Caco-2 (cell line): ENCODE data around the gene CUEDC2. TPM values are rescaled to one million over a fixed set of nuclear protein-coding genes. Genes with fewer than 3 reads are reported as not detected.

ENCODE experiments used
- BruUV-seq: library from RNA; stranded (reverse); fragments of 400-500 nt; replicated peaks from 2 replicates; lab custom pipeline; 2021; lab: Mats Ljungman, UMichigan
- CTCF ChIA-PET: fragments of 300-600 bp; sonication (Branson Sonifier 250); formaldehyde crosslinking; loops from one replicate; lab custom pipeline; 2022; ENCODE audit warnings: antibody characterized with exemption; lab: Charles Lee
- POLR2A ChIA-PET: fragments of 300-600 bp; sonication (Branson Sonifier 250); formaldehyde crosslinking; loops from one replicate; lab custom pipeline; 2022; ENCODE audit warnings: antibody characterized with exemption; lab: Charles Lee
- DNase-seq, 2 experiments: peaks; one replicate each; pipeline versions ENCODE4 v3.0.0 to v3.0.0-alpha.2; 2020 to 2022
- H3K27me3 ChIP-seq: replicated peaks from 2 replicates; pipeline ENCODE4 v1.6.0; 2011; ENCODE audit warnings: low read length; ENCODE audit not compliant: control insufficient read depth, insufficient read depth
- H3K36me3 ChIP-seq: 2 replicates; pipeline ENCODE4 v1.5.1; 2011; ENCODE audit warnings: low read length; ENCODE audit not compliant: control insufficient read depth, insufficient read depth
- H3K4me1 ChIP-seq: fragments of 250-450 bp; sonication (Bioruptor Pico); 2 replicates; pipeline ENCODE4 v1.5.1; 2020; ENCODE audit warnings: mild to moderate bottlenecking
- H3K4me3 ChIP-seq: 2 replicates; pipeline ENCODE4 v1.5.1; 2011; ENCODE audit warnings: low read depth, mild to moderate bottlenecking, control low read depth, low read length
- H3K9me3 ChIP-seq: fragments of 250-450 bp; sonication (Bioruptor Pico); 2 replicates; pipeline ENCODE4 v1.5.1; 2020; ENCODE audit warnings: mild to moderate bottlenecking, moderate library complexity
- H3K27ac Mint-ChIP-seq: one replicate; pipeline ENCODE4 v1.8.0; 2022; ENCODE audit warnings: mixed read lengths; ENCODE audit not compliant: unreplicated experiment
- H3K27me3 Mint-ChIP-seq: one replicate; pipeline ENCODE4 v1.8.0; 2022; ENCODE audit warnings: mixed read lengths; ENCODE audit not compliant: insufficient read depth, unreplicated experiment
- H3K36me3 Mint-ChIP-seq: one replicate; pipeline ENCODE4 v1.8.0; 2022; ENCODE audit warnings: mild to moderate bottlenecking, mixed read lengths; ENCODE audit not compliant: insufficient read depth, unreplicated experiment
- H3K4me1 Mint-ChIP-seq: one replicate; pipeline ENCODE4 v1.8.0; 2022; ENCODE audit warnings: low read depth, mixed read lengths; ENCODE audit not compliant: unreplicated experiment
- H3K4me3 Mint-ChIP-seq: one replicate; pipeline ENCODE4 v1.8.0; 2022; ENCODE audit warnings: mild to moderate bottlenecking, moderate library complexity, mixed read lengths; ENCODE audit not compliant: unreplicated experiment
- H3K9me3 Mint-ChIP-seq: one replicate; pipeline ENCODE4 v1.8.0; 2022; ENCODE audit warnings: mixed read lengths; ENCODE audit not compliant: unreplicated experiment
- intact Hi-C: fragments of 100-400 bp; cut with micrococcal nuclease; formaldehyde crosslinking; loops from one replicate; pipeline ENCODE4 v1.10.0; 2022; ENCODE audit not compliant: unreplicated experiment
- total RNA-seq: library from RNA; stranded (reverse); gene quantifications from 2 replicates; pipeline ENCODE4 v1.2.3, GENCODE V29; 2022
- TF ChIP-seq, protein P1 (sequence below), 2 experiments: fragments of 200-600 bp in 1 of 2; IDR thresholded peaks; 1 replicate in 1 of 2; 2 replicates in 1 of 2; pipeline versions ENCODE4 v1.5.1 to v1.8.0; 2011 to 2022; ENCODE audit warnings: antibody characterized with exemption in 1 of 2, control low read depth in 1 of 2, inconsistent platforms in 1 of 2, low read depth in 1 of 2, low read length in 1 of 2, mild to moderate bottlenecking in 1 of 2, moderate library complexity in 1 of 2; ENCODE audit not compliant: insufficient read depth in 1 of 2, severe bottlenecking in 1 of 2, unreplicated experiment in 1 of 2

Gene CUEDC2
- total RNA-seq, 1 experiment from 2014 or later: 32.1 TPM

DNA sequence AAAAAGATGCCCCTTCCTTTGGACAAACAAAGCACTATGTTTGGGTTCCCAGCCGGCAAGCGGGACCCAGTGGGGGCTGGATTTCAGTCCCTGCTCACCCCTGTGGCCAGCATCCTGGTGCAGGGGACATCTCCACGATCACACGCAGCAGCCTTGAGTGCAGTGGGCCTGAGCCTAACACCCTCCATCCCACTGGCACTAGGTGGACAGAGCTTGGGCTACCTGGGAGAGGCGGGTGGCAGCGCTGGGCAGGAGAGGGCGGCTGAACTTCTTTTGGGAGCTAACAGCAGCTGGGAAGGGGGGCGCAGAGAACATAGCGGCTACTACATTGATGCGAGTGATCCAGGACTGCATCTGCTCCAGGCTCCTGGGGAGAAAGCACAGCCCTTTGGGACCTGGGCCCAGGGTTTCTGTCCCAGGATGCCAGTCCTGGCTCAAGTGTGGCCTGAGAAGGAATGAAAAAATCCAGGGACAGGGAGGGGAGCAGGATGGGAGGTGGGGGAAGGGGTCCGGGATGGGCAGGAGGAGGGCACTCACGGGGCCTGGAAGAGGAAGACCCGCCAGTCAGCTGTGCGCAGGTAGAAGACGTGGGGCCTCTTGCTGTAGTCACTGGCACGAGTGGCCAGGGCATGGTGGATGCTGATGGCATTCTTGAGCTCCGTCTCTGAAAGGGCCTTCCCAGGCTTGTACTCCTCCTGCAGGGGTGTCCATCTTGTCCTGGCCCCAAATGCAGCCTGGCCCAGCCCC is 27.8 kb downstream of the CUEDC2 start:
- no peak for DNase-seq
- no peaks in the 10 kb centered on the region for H3K27me3 ChIP-seq
- ChIA-PET CTCF (interaction anchor here (0.5 to 2.2 kb wide), 8 partner anchors 10 to 243 kb away, joined by 3 to 20 read pairs (median 6); partner anchors contain the start of genes ELOVL3 and NFKB2), POLR2A (interaction anchor here (0.5 kb wide), 1 partner anchor 9 kb away, joined by 3 read pairs; the partner anchor contains the start of gene NFKB2)
- H3K4me1 ChIP-seq: peaks cover 26% of the 10 kb centered on the region
- intact Hi-C loops: no loop called here
- TF ChIP-seq, protein P1, sequence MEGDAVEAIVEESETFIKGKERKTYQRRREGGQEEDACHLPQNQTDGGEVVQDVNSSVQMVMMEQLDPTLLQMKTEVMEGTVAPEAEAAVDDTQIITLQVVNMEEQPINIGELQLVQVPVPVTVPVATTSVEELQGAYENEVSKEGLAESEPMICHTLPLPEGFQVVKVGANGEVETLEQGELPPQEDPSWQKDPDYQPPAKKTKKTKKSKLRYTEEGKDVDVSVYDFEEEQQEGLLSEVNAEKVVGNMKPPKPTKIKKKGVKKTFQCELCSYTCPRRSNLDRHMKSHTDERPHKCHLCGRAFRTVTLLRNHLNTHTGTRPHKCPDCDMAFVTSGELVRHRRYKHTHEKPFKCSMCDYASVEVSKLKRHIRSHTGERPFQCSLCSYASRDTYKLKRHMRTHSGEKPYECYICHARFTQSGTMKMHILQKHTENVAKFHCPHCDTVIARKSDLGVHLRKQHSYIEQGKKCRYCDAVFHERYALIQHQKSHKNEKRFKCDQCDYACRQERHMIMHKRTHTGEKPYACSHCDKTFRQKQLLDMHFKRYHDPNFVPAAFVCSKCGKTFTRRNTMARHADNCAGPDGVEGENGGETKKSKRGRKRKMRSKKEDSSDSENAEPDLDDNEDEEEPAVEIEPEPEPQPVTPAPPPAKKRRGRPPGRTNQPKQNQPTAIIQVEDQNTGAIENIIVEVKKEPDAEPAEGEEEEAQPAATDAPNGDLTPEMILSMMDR (IDR thresholded peaks at IDR 0.05; ENCODE audit: insufficient read depth in 1 of 2, low read depth in 1 of 2, low read length in 1 of 2, severe bottlenecking in 1 of 2, unreplicated experiment in 1 of 2): no peak
- peaks cover 6% of the 10 kb centered on the region for H3K27me3 Mint-ChIP-seq
- H3K36me3 ChIP-seq: no peaks in the 10 kb centered on the region
- no peaks in the 10 kb centered on the region for H3K9me3 Mint-ChIP-seq
- H3K36me3 Mint-ChIP-seq: peaks cover 17% of the 10 kb centered on the region
- peaks cover 24% of the 10 kb centered on the region for H3K4me1 Mint-ChIP-seq
- BruUV-seq: no TSS peak
- H3K4me3 ChIP-seq: no peak overlapping the region
- no peaks in the 10 kb centered on the region for H3K9me3 ChIP-seq
- no peak overlapping the region for H3K4me3 Mint-ChIP-seq
- no peak overlapping the region for H3K27ac Mint-ChIP-seq

DNA sequence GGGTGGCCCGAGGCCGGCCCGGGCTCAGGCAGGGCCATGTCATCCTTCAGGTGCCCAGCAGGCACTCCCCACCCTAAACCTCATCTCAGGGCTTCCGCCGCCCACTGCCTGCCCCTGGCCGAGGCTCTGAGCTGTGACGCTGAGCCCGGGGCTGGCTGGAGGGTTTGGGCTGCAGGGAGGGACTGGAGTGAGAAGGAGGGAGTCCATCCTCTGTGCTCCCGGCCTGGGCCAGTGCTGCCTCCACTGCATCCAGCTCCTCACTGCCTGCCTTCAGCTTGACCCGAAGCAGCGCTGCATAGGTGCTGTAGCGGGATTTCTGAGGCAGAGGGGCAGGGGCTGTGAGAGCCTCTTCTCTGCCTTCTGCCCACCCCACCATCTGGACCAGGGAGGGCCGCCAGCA is 29.3 kb downstream of the CUEDC2 start:
- no peak overlapping the region for H3K4me3 ChIP-seq
- peaks cover 26% of the 10 kb centered on the region for H3K4me1 ChIP-seq
- peaks cover 24% of the 10 kb centered on the region for H3K4me1 Mint-ChIP-seq
- POLR2A ChIA-PET: interaction anchor here (0.6 kb wide), 1 partner anchor 50 kb away, joined by 3 read pairs; no protein-coding TSS in a partner anchor
- H3K27ac Mint-ChIP-seq: no peak overlapping the region
- DNase-seq: no peak
- H3K9me3 Mint-ChIP-seq: no peaks in the 10 kb centered on the region
- H3K27me3 Mint-ChIP-seq: peaks cover under 1% of the 10 kb centered on the region
- CTCF ChIA-PET: interaction anchor here (0.6 to 2.2 kb wide), 12 partner anchors 8 to 251 kb away, joined by 3 to 20 read pairs (median 4); partner anchors contain the start of genes ACTR1A, ELOVL3, FBXL15 and GBF1
- no peaks in the 10 kb centered on the region for H3K36me3 ChIP-seq
- peaks cover 27% of the 10 kb centered on the region for H3K36me3 Mint-ChIP-seq
- no peak overlapping the region for H3K4me3 Mint-ChIP-seq
- no TSS peak for BruUV-seq
- intact Hi-C loops: loop anchor here (2.0 kb wide), 1 partner anchor 234 kb away; no protein-coding TSS in a partner anchor
- TF ChIP-seq, protein P1 (IDR thresholded peaks at IDR 0.05; ENCODE audit: insufficient read depth in 1 of 2, low read depth in 1 of 2, low read length in 1 of 2, severe bottlenecking in 1 of 2, unreplicated experiment in 1 of 2): no peak
- H3K27me3 ChIP-seq: no peaks in the 10 kb centered on the region
- no peaks in the 10 kb centered on the region for H3K9me3 ChIP-seq

DNA sequence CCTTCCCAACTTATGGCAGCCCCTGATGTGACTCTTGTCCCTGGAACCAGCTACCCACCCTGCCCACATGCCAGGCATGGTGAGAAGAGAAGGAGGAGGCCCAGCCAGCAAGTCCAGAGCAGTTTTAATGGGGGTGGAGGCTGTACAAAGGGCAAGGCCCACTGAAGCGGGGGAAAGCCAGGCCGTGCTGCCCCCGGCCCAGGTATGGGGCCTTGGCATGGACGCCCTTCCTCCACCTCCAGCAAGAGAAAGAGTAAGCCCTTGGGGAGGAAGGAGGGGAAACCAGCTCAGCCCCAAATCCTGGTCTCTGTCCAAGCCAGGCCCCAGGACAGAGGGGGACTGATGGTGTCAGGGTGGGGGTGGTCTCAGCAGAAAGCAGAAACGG is 29.9 kb downstream of the CUEDC2 start:
- ChIA-PET POLR2A (interaction anchor here (0.8 kb wide), 1 partner anchor 22 kb away, joined by 7 read pairs; no protein-coding TSS in a partner anchor), CTCF (interaction anchor here (0.6 to 2.2 kb wide), 3 partner anchors 161 to 233 kb away, joined by 4 to 8 read pairs (median 5); partner anchors contain the start of genes ELOVL3 and PITX3)
- Histone ChIP-seq H3K4me3 (no peak overlapping the region), H3K27me3 (no peaks in the 10 kb centered on the region), H3K4me1 (peaks cover 26% of the 10 kb centered on the region), H3K36me3 (no peaks in the 10 kb centered on the region), H3K9me3 (no peaks in the 10 kb centered on the region)
- no TSS peak for BruUV-seq
- H3K36me3 Mint-ChIP-seq: peaks cover 29% of the 10 kb centered on the region
- peaks cover 24% of the 10 kb centered on the region for H3K4me1 Mint-ChIP-seq
- DNase-seq: no peak
- no peaks in the 10 kb centered on the region for H3K9me3 Mint-ChIP-seq
- peak overlapping the region; percentile 80 for H3K27ac Mint-ChIP-seq
- intact Hi-C loops: loop anchor here (2.0 kb wide), 1 partner anchor 234 kb away; no protein-coding TSS in a partner anchor
- no peak overlapping the region for H3K4me3 Mint-ChIP-seq
- TF ChIP-seq, protein P1 (IDR thresholded peaks at IDR 0.05; ENCODE audit: insufficient read depth in 1 of 2, low read depth in 1 of 2, low read length in 1 of 2, severe bottlenecking in 1 of 2, unreplicated experiment in 1 of 2): no peak
- H3K27me3 Mint-ChIP-seq: no peaks in the 10 kb centered on the region
